ENCODE data around the gene PDE4D.

The PDE4D gene

GRCh38 chr5:59358005-59358861 lies 535.3 kb downstream of the PDE4D start:
- TF ChIP-seq CTCF (conservative IDR thresholded peaks at IDR 0.05; ENCODE audit: control insufficient read depth, insufficient read depth, low read depth, low read length), result no peak
- peak; percentile 11 for DNase-seq (ENCODE audit: low read depth)
- no peak overlapping the region for H3K4me3 ChIP-seq (ENCODE audit: control insufficient read depth, low read depth, low read length)

GRCh38 chr5:59357381-59357977 lies 536.0 kb downstream of the PDE4D start:
- H3K4me3 ChIP-seq (ENCODE audit: control insufficient read depth, low read depth, low read length), result no peak overlapping the region
- TF ChIP-seq CTCF (conservative IDR thresholded peaks at IDR 0.05; ENCODE audit: control insufficient read depth, insufficient read depth, low read depth, low read length), result no peak
- no peak for DNase-seq (ENCODE audit: low read depth)

DNA sequence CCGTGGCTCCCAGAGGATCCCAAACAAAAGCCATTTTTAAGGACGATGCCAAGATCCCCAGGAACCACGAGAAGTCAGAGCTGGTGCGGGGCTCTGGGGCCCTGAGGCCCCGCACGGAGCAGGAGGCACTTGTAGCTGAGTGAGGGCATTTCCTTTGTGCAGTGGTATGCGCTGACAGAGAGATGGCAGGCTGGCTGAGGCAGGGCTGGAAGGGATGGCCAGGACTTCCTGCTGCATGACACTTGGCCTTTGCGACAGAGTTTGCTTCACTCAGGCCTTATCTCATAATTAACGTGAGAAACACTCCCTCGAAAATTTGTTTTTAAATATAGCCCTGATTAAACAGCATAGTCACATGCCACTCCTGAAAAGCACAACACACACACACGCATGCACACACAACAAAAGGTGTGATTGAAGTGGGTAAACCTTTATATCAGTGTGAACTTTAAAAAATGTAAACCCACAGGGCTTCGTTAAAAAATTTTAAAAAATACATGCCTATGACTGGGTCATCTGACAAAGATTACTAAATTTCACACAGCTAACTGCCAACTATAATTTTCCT lies 536.6 kb downstream of the PDE4D start:
- H3K4me3 ChIP-seq (ENCODE audit: control insufficient read depth, low read depth, low read length), result no peak overlapping the region
- no peak for DNase-seq (ENCODE audit: low read depth)

GRCh38 chr5:59354811-59355210 lies 538.7 kb downstream of the PDE4D start:
- TF ChIP-seq CTCF (conservative IDR thresholded peaks at IDR 0.05; ENCODE audit: control insufficient read depth, insufficient read depth, low read depth, low read length), result no peak
- no peak for DNase-seq (ENCODE audit: low read depth)
- no peak overlapping the region for H3K4me3 ChIP-seq (ENCODE audit: control insufficient read depth, low read depth, low read length)

More for the DNA sequence above, 536.6 kb downstream of the PDE4D start:
- TF ChIP-seq CTCF (conservative IDR thresholded peaks at IDR 0.05; ENCODE audit: control insufficient read depth, insufficient read depth, low read depth, low read length), result no peak

GRCh38 chr5:59354274-59354673 lies 539.3 kb downstream of the PDE4D start:
- TF ChIP-seq CTCF (conservative IDR thresholded peaks at IDR 0.05; ENCODE audit: control insufficient read depth, insufficient read depth, low read depth, low read length), result no peak
- no peak for DNase-seq (ENCODE audit: low read depth)
- H3K4me3 ChIP-seq (ENCODE audit: control insufficient read depth, low read depth, low read length), result no peak overlapping the region

- no peak overlapping the region for H3K4me3 ChIP-seq (ENCODE audit: control insufficient read depth, low read depth, low read length)
- peak; percentile 7 for TF ChIP-seq CTCF (conservative IDR thresholded peaks at IDR 0.05; ENCODE audit: control insufficient read depth, insufficient read depth, low read depth, low read length)
- peak; percentile 61 for DNase-seq (ENCODE audit: low read depth)
These were observed 542.3 kb downstream of the PDE4D start for GRCh38 chr5:59351076-59351794.
